Osteocyte (in vitro differentiated cells): Measurements from ENCODE around the gene SLC9A5. TPM values are rescaled to one million over a fixed set of nuclear protein-coding genes. Genes with fewer than 3 reads are reported as not detected.

Source experiments
- DNase-seq: peaks from one replicate; pipeline ENCODE4 v3.0.0; 2021; ENCODE audit warnings: mixed read lengths; ENCODE audit not compliant: unreplicated experiment; ENCODE audit errors: extremely low spot score
- H3K27ac Mint-ChIP-seq: one replicate; pipeline ENCODE4 v1.8.0; 2021; ENCODE audit warnings: mild to moderate bottlenecking, mixed read lengths; ENCODE audit not compliant: unreplicated experiment
- H3K27me3 Mint-ChIP-seq: one replicate; pipeline ENCODE4 v1.8.0; 2021; ENCODE audit warnings: mixed read lengths; ENCODE audit not compliant: unreplicated experiment
- H3K36me3 Mint-ChIP-seq: one replicate; pipeline ENCODE4 v1.8.0; 2021; ENCODE audit warnings: mixed read lengths; ENCODE audit not compliant: unreplicated experiment
- H3K4me1 Mint-ChIP-seq: one replicate; pipeline ENCODE4 v1.8.0; 2021; ENCODE audit warnings: mixed read lengths; ENCODE audit not compliant: unreplicated experiment
- H3K4me3 Mint-ChIP-seq: one replicate; pipeline ENCODE4 v1.8.0; 2021; ENCODE audit warnings: mild to moderate bottlenecking, moderate library complexity, mixed read lengths; ENCODE audit not compliant: unreplicated experiment
- H3K9me3 Mint-ChIP-seq: one replicate; pipeline ENCODE4 v1.8.0; 2021; ENCODE audit warnings: mixed read lengths; ENCODE audit not compliant: unreplicated experiment
- total RNA-seq: library from RNA; stranded (reverse); gene quantifications from 2 replicates; pipeline ENCODE4 v1.2.1, GENCODE V29; 2021
- TF ChIP-seq, protein P1 (sequence below): fragments of 200-600 bp; sonication (generic); IDR thresholded peaks from 2 replicates; pipeline ENCODE4 v1.5.0; 2021; ENCODE audit warnings: antibody characterized with exemption, mild to moderate bottlenecking, moderate library complexity

SLC9A5 gene
- total RNA-seq, 1 donor from 2014 or later = 4.2 TPM

DNA sequence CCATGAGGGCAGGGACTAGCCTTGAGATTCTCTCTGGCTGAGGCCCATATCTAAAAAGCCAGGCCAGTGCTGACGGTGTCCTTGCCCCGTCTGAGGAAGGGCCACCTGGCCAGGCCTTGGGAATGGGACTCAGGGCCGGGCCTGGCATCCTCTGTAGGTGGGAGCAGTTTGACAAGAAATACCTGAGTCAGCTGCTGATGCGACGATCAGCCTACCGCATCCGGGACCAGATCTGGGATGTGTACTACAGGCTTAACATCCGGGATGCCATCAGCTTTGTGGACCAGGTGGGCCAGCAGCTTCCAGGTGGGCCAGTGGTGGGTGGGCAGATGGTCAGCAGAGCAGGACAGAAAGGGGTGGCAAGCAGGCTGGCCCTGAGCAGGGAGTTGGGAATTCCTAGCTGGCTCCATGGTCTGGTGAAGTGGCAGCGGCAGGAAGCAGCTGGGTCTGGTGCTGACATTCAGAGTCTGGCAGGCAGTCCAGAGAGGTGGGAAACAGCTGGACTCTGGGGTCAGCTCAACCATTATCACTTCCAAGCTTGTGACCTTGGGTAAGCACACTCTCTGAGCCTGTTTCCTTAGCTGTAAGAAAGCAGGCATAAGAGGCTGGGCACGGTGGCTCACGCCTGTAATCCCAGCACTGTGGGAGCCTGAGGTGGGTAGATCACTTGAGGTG lies 9.5 kb downstream of the SLC9A5 start:
- H3K36me3 Mint-ChIP-seq = peaks cover 3% of the 10 kb centered on the region
- no peaks in the 10 kb centered on the region for H3K27me3 Mint-ChIP-seq
- H3K9me3 Mint-ChIP-seq = no peaks in the 10 kb centered on the region
- TF ChIP-seq, protein P1, sequence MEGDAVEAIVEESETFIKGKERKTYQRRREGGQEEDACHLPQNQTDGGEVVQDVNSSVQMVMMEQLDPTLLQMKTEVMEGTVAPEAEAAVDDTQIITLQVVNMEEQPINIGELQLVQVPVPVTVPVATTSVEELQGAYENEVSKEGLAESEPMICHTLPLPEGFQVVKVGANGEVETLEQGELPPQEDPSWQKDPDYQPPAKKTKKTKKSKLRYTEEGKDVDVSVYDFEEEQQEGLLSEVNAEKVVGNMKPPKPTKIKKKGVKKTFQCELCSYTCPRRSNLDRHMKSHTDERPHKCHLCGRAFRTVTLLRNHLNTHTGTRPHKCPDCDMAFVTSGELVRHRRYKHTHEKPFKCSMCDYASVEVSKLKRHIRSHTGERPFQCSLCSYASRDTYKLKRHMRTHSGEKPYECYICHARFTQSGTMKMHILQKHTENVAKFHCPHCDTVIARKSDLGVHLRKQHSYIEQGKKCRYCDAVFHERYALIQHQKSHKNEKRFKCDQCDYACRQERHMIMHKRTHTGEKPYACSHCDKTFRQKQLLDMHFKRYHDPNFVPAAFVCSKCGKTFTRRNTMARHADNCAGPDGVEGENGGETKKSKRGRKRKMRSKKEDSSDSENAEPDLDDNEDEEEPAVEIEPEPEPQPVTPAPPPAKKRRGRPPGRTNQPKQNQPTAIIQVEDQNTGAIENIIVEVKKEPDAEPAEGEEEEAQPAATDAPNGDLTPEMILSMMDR = no peak
- no peak for DNase-seq
- H3K27ac Mint-ChIP-seq = no peak overlapping the region
- H3K4me1 Mint-ChIP-seq = peaks cover 3% of the 10 kb centered on the region
- H3K4me3 Mint-ChIP-seq = no peak overlapping the region

DNA sequence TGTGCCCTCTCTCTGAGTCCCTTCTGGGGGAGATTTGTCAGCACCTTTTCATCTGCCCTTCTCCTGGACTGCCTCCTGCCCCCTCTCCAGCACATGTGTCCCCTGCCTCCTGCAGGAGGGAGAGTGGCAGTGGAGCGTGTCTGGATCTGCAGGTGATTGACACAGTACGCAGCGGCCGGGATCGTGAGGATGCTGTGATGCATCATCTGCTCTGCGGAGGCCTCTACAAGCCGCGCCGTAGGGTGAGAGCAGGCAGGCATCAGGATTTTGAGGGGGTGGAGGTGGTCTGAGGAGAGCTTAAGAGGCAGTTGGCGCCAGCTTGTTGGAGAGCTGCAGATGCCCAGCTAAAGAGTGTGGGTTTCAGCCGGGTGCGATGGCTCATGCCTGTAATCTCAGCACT lies 10.9 kb downstream of the SLC9A5 start:
- Mint-ChIP-seq H3K4me3 (no peak overlapping the region), H3K27ac (no peak overlapping the region), H3K27me3 (no peaks in the 10 kb centered on the region), H3K4me1 (peaks cover 3% of the 10 kb centered on the region), H3K9me3 (no peaks in the 10 kb centered on the region), H3K36me3 (peaks cover 3% of the 10 kb centered on the region)
- TF ChIP-seq, protein P1 = no peak
- no peak for DNase-seq

DNA sequence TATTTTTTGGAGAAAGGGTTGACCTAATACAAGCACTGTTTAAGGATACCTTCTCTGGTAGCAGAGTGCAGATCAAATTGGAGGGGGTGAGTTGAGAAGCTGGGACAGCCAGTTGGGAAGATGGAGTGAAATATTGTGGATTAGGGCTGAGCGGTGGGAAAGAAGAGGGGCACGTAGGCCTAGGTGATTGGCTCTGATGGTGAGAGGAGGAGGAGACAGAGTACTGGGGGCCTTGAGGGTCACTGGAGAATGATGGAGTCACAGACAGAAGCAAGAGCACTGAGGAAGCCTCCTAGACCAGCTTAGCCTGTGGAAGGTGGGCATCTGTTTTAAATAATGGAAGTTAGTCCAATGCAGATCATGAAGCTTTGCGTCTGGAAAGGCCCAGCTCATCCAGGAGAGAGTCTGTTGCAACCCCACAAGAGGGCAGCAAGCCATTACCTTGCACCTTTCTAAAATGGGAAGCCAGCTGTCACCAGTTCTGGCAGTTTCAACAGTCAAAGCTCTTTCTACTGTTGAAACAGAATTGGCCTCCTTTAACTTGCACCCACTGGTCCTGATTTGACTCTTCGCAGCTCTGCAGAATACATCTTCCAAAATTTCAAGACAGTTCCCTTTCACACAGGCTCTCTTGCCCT lies 11.8 kb downstream of the SLC9A5 start:
- Mint-ChIP-seq H3K4me1 (peaks cover 3% of the 10 kb centered on the region), H3K9me3 (no peaks in the 10 kb centered on the region), H3K36me3 (peaks cover 2% of the 10 kb centered on the region), H3K4me3 (no peak overlapping the region), H3K27me3 (no peaks in the 10 kb centered on the region), H3K27ac (peak overlapping the region; percentile 33)
- DNase-seq = no peak
- TF ChIP-seq, protein P1 = peak; percentile 70

DNA sequence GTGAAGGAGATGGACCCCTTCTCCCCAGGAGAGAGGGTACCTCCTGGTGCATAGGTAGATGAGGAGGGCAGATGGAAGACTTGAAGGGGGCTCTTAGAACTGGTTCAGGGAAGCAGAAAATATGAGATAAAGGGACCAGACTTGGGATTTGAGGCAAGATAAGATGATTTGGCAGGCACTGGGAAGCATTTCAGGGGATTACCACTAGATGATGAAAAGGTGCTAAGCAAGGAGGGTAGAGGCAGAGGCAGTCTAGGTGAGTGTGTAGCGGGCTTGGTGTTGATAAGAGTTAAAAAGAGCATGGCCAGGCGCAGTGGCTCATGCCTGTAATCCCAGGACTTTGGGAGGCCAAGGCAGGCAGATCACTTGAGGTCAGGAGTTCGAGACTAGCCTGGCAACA lies 14.4 kb downstream of the SLC9A5 start:
- H3K4me3 Mint-ChIP-seq = no peak overlapping the region
- no peak overlapping the region for H3K27ac Mint-ChIP-seq
- no peaks in the 10 kb centered on the region for H3K9me3 Mint-ChIP-seq
- DNase-seq = no peak
- H3K27me3 Mint-ChIP-seq = no peaks in the 10 kb centered on the region
- TF ChIP-seq, protein P1 = no peak
- H3K4me1 Mint-ChIP-seq = peaks cover 6% of the 10 kb centered on the region
- H3K36me3 Mint-ChIP-seq = no peaks in the 10 kb centered on the region

DNA sequence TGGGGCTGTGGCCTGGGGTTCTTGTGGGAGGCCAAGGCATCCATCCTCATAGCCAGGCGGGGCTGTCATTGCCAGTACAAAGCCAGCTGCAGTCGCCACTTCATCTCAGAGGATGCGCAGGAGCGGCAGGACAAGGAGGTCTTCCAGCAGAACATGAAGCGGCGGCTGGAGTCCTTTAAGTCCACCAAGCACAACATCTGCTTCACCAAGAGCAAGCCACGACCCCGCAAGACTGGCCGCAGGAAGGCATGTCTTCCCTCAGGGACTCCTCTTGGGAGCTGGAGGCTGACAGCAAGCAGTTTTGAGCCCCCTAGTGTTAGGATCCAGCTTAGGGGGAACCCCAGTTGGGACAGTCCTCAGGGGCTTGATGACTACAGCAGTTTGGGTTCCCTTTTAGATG lies 15.5 kb downstream of the SLC9A5 start:
- no peaks in the 10 kb centered on the region for H3K9me3 Mint-ChIP-seq
- H3K27ac Mint-ChIP-seq = no peak overlapping the region
- TF ChIP-seq, protein P1 = no peak
- no peaks in the 10 kb centered on the region for H3K27me3 Mint-ChIP-seq
- peaks cover 7% of the 10 kb centered on the region for H3K4me1 Mint-ChIP-seq
- no peaks in the 10 kb centered on the region for H3K36me3 Mint-ChIP-seq
- H3K4me3 Mint-ChIP-seq = no peak overlapping the region
- no peak for DNase-seq
